Peyer's patch (tissue), 4 donors: Measurements from ENCODE around the gene CLK2.

Source experiments
- CTCF ChIP-seq, 6 experiments: fragments of 450-650 bp in 4 of 6; fragments of 200-600 bp in 2 of 6; sonication (generic) in 1 of 6; IDR thresholded peaks; one replicate each; pipeline ENCODE4 v1.5.1; 2017 to 2019; ENCODE audit warnings: antibody characterized with exemption in 6 of 6, mild to moderate bottlenecking in 3 of 6, moderate library complexity in 1 of 6
- POLR2A ChIP-seq, 2 donors: fragments of 450-650 bp; IDR thresholded peaks; one replicate each; pipeline ENCODE4 v1.5.1; 2017; ENCODE audit warnings: antibody characterized with exemption in 2 of 2, mild to moderate bottlenecking in 2 of 2, moderate library complexity in 2 of 2

GRCh38 chr1:155286544-155286943 is 13.2 kb upstream of the CLK2 start:
- TF ChIP-seq CTCF (IDR thresholded peaks at IDR 0.05), result no peak
- no peak for TF ChIP-seq POLR2A (IDR thresholded peaks at IDR 0.05)
